Activated naive CD8-positive, alpha-beta T cell (primary cell): ENCODE measurements around the gene NCL.

Source experiments
- H3K27ac Mint-ChIP-seq: one replicate; pipeline ENCODE4 v1.8.0; 2021; ENCODE audit warnings: mixed read lengths
- H3K27me3 Mint-ChIP-seq: one replicate; pipeline ENCODE4 v1.8.0; 2021; ENCODE audit warnings: mixed read lengths
- H3K36me3 Mint-ChIP-seq: one replicate; pipeline ENCODE4 v1.8.0; 2021; ENCODE audit warnings: mixed read lengths
- H3K4me1 Mint-ChIP-seq: one replicate; pipeline ENCODE4 v1.8.0; 2021; ENCODE audit warnings: low read depth, mixed read lengths
- H3K4me3 Mint-ChIP-seq: one replicate; pipeline ENCODE4 v1.8.0; 2021; ENCODE audit warnings: mild to moderate bottlenecking, mixed read lengths
- H3K9me3 Mint-ChIP-seq: one replicate; pipeline ENCODE4 v1.8.0; 2021; ENCODE audit warnings: low read depth, mixed read lengths

NCL gene, protein sequence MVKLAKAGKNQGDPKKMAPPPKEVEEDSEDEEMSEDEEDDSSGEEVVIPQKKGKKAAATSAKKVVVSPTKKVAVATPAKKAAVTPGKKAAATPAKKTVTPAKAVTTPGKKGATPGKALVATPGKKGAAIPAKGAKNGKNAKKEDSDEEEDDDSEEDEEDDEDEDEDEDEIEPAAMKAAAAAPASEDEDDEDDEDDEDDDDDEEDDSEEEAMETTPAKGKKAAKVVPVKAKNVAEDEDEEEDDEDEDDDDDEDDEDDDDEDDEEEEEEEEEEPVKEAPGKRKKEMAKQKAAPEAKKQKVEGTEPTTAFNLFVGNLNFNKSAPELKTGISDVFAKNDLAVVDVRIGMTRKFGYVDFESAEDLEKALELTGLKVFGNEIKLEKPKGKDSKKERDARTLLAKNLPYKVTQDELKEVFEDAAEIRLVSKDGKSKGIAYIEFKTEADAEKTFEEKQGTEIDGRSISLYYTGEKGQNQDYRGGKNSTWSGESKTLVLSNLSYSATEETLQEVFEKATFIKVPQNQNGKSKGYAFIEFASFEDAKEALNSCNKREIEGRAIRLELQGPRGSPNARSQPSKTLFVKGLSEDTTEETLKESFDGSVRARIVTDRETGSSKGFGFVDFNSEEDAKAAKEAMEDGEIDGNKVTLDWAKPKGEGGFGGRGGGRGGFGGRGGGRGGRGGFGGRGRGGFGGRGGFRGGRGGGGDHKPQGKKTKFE

DNA sequence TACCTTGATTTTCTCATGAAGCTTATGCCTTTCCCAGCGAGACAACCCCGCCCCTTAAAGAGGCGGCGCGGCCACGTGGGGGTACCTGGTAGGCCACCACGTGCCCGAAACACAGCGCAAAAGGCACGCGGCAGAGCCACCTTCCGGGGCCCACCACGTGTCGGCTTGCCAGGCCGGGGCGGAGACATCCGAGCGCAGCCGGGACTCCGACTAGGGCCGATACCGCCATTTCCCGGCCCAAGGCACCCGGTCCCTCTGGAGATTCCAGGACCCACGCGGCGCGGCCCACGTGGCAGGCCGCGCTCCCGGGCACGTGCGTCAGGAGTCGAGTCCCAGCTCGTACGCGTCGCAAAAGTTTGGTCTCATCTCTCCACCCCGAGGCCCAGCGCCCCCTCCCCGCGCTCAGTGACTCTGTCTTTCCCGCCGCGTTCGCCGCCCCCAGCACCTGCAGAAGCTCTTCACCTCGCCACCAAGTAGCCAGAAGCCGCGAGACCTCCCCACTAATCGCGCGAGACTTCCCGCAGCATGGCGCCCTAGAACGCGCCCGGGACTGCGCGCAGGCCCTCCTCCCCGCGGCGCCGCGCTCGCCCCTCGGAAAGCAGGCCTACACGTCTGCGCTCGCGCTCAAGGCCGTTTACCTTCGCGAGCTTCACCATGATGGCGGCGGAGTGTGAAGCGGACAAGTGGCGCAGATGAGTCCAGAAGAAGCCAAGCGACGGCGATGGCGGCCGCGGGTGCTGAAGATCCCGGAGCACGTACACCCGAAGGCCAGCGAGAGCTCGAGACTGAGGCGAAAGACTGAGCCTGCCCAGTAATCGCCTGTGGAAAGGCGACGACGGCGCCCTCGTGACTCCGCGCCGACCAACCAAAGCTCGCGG is at the start of gene NCL:
NCL (minus strand) TSS at position 787 of the 878 bp plus-strand sequence; CDS start at position 656, 131 bp downstream.
- H3K36me3 Mint-ChIP-seq, result peaks cover 33% of the 10 kb centered on the region
- no peaks in the 10 kb centered on the region for H3K9me3 Mint-ChIP-seq
- peak within 1 kb of the TSS; percentile 99 for H3K4me3 Mint-ChIP-seq
- H3K27me3 Mint-ChIP-seq, result no peaks in the 10 kb centered on the region
- H3K27ac Mint-ChIP-seq, result peak within 1 kb of the TSS; percentile 97
- peaks cover 38% of the 10 kb centered on the region for H3K4me1 Mint-ChIP-seq

DNA sequence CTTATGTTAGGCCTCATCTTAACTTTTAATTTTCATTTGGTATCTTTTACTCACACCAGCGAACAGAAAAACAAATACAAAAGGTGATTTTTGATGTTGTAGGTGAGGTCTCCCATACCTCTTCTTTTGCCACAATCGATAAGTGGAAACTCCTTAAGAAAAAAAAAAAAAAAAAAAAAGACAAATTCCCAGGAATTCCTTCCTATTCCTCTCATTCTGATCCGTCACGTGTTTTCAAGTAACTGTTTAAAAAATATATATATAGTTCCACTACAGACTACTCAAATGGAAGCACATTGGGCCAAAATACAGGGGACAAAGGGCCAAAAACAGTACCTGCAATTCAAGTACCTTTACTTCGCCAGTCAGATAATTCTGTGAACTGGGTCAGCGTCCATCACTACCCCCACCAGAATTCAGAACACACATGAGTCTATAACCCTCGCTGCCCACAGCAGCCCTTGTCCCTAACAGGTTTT is 49.5 kb upstream of the NCL start:
- H3K9me3 Mint-ChIP-seq, result no peaks in the 10 kb centered on the region
- peaks cover 4% of the 10 kb centered on the region for H3K36me3 Mint-ChIP-seq
- H3K4me1 Mint-ChIP-seq, result peaks cover 20% of the 10 kb centered on the region
- H3K4me3 Mint-ChIP-seq, result peak overlapping the region; percentile 91
- H3K27me3 Mint-ChIP-seq, result no peaks in the 10 kb centered on the region
- H3K27ac Mint-ChIP-seq, result peak overlapping the region; percentile 97

DNA sequence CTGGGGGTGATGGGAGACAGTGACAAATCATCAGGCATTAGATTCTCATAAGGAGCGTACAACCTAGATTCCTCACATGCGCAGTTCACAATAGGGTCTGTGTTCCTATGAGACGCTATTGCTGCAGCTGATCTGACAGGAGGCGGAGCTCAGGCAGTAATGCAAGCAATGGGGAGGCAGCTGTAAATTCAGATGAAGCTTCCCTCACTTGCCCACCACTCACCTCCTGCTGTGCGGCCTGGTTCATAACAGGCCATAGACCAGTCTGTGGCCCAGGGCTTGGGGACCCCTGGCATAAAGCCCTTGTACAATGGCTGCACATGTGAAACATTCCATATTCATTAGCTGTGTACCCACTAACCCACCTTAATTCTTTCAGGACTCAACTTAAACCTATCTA is 47.9 kb upstream of the NCL start:
- Mint-ChIP-seq H3K27ac (peak overlapping the region; percentile 61), H3K27me3 (no peaks in the 10 kb centered on the region), H3K36me3 (peaks cover 4% of the 10 kb centered on the region), H3K4me1 (peaks cover 17% of the 10 kb centered on the region), H3K9me3 (no peaks in the 10 kb centered on the region), H3K4me3 (no peak overlapping the region)

DNA sequence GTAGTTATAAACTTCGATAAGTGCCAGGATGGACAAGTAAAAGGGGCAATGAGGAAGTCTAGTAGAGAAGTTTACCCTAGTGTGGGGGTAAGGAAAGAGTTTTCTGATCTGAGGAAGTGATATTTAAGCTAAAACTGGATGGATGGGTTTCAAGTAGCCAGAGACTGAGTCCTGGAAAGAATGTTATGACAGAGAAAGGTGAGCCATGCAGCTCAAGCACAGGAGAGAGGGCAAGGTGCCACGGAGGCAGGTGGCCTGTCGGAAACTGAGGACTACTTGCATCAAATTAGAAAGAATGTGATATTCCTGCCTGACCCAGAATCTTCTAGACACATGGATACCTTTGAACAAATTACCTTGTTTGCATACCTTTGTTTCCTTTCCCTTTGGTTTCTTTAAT is 39.5 kb upstream of the NCL start:
- Mint-ChIP-seq H3K27me3 (no peaks in the 10 kb centered on the region), H3K4me1 (no peaks in the 10 kb centered on the region), H3K4me3 (no peak overlapping the region), H3K36me3 (peaks cover 14% of the 10 kb centered on the region), H3K27ac (no peak overlapping the region), H3K9me3 (no peaks in the 10 kb centered on the region)

DNA sequence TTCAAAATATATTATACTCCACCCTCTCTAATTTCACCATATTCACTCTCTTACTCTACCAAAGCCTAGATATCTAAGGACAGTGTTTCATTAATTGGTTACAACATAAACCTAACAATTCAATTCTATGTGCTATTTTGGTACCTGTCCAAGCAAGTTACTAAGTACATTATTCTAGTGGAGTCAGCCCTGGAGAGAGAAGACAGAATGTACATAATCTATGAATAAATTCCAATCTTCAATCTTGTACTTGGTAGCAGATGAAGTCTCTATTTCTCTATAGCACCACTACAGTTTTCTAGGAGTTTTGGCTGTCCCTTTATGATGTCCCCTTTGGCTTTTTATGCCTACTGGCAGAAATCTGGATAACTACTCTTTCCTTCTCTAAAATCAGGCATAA is 38.3 kb upstream of the NCL start:
- H3K36me3 Mint-ChIP-seq, result peaks cover 14% of the 10 kb centered on the region
- no peaks in the 10 kb centered on the region for H3K9me3 Mint-ChIP-seq
- H3K27me3 Mint-ChIP-seq, result no peaks in the 10 kb centered on the region
- H3K4me3 Mint-ChIP-seq, result no peak overlapping the region
- no peaks in the 10 kb centered on the region for H3K4me1 Mint-ChIP-seq
- H3K27ac Mint-ChIP-seq, result no peak overlapping the region

DNA sequence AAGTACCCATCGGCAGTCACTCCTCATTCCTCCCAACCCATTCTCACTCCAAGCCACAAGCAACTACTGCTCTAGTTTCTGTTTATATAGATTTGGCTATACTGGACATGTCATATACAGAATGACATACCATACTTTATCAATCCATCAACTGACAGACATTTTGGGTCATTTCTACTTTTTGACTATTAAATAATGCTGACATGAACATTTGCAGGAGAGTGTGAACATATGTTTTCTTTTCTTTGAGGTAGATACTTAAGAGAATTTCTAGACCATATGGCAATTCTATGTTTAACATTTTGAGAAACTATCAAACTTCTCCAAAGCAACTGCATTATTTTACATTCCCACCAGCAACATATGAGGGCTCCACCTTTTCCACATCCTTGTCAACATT is 33.4 kb upstream of the NCL start:
- H3K4me1 Mint-ChIP-seq, result no peaks in the 10 kb centered on the region
- no peak overlapping the region for H3K4me3 Mint-ChIP-seq
- H3K9me3 Mint-ChIP-seq, result no peaks in the 10 kb centered on the region
- no peak overlapping the region for H3K27ac Mint-ChIP-seq
- no peaks in the 10 kb centered on the region for H3K27me3 Mint-ChIP-seq
- H3K36me3 Mint-ChIP-seq, result peaks cover 4% of the 10 kb centered on the region

DNA sequence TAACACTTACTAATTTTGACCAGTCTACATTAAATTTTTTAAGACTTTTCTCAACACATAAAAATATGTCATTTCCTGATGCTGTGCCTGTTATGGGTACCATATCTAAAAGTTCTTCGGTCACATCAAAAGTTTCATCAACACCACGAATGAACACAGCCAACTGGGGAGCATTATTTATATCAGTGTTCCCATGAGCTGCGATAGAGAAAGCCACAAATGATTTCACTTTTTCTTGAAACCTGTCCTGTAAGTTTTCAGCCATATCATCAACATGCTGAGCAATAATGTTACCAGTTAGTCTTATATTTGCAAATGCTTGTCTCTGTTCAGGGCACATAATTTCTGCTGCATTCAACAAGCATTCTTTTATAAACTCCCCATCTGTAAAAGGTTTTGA is 30.4 kb upstream of the NCL start:
- Mint-ChIP-seq H3K4me3 (no peak overlapping the region), H3K4me1 (no peaks in the 10 kb centered on the region), H3K36me3 (peaks cover 2% of the 10 kb centered on the region), H3K27me3 (no peaks in the 10 kb centered on the region), H3K9me3 (no peaks in the 10 kb centered on the region), H3K27ac (no peak overlapping the region)

DNA sequence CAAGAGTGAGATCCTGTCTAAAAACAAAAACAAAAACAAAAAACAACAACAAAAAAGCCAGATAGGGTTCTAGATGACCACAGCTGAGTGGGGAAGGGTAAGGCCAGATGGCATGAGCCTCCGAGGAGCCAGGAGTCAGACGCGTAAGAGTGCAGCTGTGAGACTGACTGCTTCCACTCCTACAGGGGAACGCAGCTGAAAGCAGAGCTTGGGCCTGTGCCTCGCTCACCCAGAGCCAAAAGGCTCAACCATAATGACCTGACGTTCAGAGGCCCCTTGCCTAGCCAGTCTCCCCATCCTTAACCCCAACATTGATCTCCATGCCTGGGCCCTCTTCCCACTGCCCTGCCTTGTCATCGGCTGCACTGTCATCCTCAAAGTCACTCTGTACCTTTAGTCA is 26.5 kb upstream of the NCL start:
- Mint-ChIP-seq H3K4me3 (no peak overlapping the region), H3K27me3 (no peaks in the 10 kb centered on the region), H3K36me3 (no peaks in the 10 kb centered on the region), H3K4me1 (peaks cover 5% of the 10 kb centered on the region), H3K27ac (no peak overlapping the region), H3K9me3 (no peaks in the 10 kb centered on the region)

DNA sequence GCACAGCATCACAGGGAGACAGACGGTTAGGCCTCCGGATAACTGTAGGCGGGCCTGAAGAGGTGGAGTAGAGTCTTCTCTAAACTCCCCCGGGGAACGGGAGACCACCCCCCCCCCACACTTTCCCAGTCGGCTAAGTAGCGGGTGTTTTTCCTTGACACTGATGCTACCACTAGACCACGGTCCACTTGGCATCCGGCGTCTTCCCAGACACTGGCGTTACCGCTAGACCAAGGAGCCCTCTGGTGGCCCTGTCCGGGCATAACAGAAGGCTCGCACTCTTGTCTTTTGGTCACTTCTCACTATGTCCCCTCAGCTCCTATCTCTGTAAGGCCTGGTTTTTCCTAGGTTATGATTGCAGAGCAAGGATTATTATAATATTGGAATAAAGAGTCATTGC is 25.7 kb upstream of the NCL start:
- Mint-ChIP-seq H3K9me3 (no peaks in the 10 kb centered on the region), H3K4me3 (no peak overlapping the region)

DNA sequence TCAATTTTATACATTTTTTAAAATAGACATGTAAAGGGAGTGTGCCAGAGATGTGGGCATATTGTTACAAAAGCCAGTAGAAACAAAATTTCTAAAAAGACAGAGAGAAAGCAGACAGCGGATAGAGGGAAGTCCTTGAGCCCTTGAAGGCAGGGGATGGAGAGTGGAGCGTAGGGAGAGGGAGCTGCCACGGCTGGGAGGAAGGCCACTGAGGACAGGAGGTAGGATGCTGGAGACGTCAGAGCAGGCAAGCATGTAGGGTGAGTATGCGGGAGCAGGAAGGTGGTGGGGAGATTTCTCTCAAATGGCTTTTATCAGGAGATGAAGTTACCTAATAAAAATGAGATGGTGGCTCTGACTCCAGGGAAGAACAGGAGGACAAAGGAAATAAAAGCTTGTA is 24.0 kb upstream of the NCL start:
- H3K4me1 Mint-ChIP-seq, result peaks cover 5% of the 10 kb centered on the region
- no peak overlapping the region for H3K4me3 Mint-ChIP-seq
- H3K27ac Mint-ChIP-seq, result no peak overlapping the region
- H3K27me3 Mint-ChIP-seq, result no peaks in the 10 kb centered on the region
- H3K9me3 Mint-ChIP-seq, result no peaks in the 10 kb centered on the region
- no peaks in the 10 kb centered on the region for H3K36me3 Mint-ChIP-seq

More for the DNA sequence above, 25.7 kb upstream of the NCL start:
- peaks cover 5% of the 10 kb centered on the region for H3K4me1 Mint-ChIP-seq
- H3K27ac Mint-ChIP-seq, result no peak overlapping the region
- H3K27me3 Mint-ChIP-seq, result no peaks in the 10 kb centered on the region
- no peaks in the 10 kb centered on the region for H3K36me3 Mint-ChIP-seq

DNA sequence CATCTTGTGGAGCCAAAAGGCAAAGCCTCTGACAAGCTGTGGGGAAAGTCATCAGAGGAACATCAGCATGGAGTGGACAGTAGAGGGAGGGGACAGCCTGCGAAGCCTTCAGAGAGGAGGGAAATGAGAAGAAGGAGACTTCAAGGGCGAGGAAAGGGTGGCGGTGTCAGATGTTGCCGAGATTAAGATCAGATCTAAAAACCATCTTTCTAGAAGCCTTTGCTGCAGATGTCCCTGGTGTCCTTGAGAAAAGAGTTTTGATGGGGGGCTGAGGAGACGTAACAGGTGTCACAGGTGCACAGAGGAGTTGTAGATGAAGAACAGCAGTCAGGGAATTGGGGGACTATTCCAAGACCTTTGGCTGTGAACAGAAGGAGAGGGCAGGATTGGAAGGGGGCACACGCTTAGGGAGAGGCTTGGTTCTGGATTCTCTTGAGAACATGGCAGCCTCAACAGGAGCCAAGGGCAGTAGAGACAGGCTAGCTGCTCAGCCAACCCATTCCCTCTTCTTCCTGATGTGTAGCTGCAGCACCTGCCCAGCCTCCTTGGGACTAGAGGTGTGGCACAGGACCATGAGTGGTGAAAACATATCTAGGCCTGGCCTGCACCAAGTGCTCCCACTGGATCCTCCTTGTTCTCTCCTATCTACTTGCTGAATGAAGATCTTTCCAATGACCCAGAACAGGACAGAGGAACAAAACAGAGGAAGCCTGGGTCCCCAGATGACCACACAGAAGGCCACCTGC is 22.7 kb upstream of the NCL start:
- no peaks in the 10 kb centered on the region for H3K9me3 Mint-ChIP-seq
- H3K27me3 Mint-ChIP-seq, result no peaks in the 10 kb centered on the region

DNA sequence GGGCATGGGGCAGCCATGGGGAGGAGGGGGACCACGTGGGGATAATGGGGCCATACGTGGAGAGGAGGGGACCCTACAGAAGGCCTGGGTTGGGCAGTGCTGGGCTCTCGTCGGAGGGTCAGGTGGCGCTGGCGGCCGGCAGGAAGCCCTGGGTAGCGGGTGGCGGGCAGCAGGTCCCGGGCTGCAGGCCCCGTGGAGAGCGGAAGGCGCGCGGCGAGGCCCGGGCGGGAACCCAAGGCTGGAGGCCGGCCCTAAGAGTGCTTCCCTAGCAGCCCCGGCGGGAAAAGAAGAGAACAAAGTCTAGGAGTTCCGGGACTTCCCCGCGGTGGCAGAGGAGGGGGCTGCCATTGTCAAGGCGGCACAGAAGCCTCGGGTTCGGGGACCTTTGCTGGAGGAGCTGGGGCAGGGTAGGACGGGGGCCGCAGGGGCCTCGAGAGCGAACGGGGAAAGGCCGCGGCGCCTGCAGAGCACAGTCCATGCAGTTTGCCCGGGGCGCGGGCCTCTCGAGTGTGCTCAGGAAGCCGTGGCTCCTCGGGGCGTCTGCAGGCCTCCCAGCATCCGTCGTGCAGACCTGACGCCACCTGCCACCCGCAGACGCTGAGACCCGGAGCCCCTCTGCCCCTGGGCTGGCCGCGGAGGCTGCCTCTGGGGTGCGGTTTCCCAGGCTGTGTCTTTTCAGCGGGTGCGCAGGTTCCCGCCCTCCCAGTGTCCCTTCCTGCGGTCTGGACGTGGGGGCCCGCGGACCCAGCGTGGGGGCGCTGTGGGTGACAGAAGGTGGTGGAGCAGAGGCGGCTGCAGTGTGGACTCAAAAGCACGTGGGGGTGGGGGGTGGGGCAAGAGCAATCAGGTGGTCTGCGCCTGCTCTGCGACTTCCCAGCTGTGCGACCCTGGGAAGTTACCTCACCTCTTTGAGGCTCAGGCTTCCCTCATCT is 19.4 kb upstream of the NCL start:
- Mint-ChIP-seq H3K4me3 (peak overlapping the region; percentile 83), H3K36me3 (no peaks in the 10 kb centered on the region), H3K27me3 (no peaks in the 10 kb centered on the region), H3K4me1 (peaks cover 12% of the 10 kb centered on the region), H3K27ac (peak overlapping the region; percentile 92), H3K9me3 (no peaks in the 10 kb centered on the region)

More for the DNA sequence above, 22.7 kb upstream of the NCL start:
- H3K36me3 Mint-ChIP-seq, result no peaks in the 10 kb centered on the region
- H3K4me1 Mint-ChIP-seq, result peaks cover 9% of the 10 kb centered on the region
- no peak overlapping the region for H3K4me3 Mint-ChIP-seq
- no peak overlapping the region for H3K27ac Mint-ChIP-seq

DNA sequence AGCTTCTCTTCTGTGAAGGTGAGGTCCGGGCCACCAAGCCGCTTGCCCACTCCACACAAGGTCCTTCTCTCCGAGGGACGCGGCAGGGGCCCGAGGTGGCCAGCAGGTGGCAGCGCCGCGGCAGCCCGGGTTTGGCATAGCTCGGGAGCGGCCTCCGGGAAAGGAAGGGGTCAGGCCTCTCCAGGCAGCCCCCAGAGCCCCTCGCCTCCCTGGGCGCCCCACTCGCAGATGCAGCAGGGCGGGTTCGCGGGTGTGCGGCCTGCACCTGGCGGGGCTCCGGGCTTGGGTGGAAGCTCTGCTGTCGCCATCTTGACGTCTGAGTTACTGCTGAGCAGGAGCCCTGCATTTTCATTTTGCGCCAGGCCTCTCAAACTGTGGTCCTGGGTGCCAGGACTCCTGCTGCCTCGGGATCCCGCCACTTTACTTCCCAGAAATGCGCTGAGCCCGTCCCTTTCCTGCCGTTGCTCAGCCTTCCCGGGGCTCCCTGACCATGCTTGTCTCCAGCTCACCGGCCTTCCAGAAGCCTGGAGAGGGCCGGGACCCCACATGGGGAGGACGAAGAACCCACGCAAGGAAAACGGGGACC is 18.6 kb upstream of the NCL start:
- Mint-ChIP-seq H3K4me1 (peaks cover 12% of the 10 kb centered on the region), H3K9me3 (no peaks in the 10 kb centered on the region), H3K4me3 (peak overlapping the region; percentile 83), H3K27ac (peak overlapping the region; percentile 92), H3K27me3 (no peaks in the 10 kb centered on the region), H3K36me3 (no peaks in the 10 kb centered on the region)
